Gastrocnemius medialis (tissue), 4 donors: Measurements from ENCODE around the gene FGF2.

Experiments
- CTCF ChIP-seq, 5 experiments: fragments of 450-650 bp in 3 of 5; fragments of 200-600 bp in 2 of 5; sonication (generic) in 2 of 5; IDR thresholded peaks in 4 of 5; conservative IDR thresholded peaks in 1 of 5; 1 replicate in 4 of 5; 2 replicates in 1 of 5; pipeline ENCODE4 v1.5.1; 2016 to 2019; ENCODE audit warnings: antibody characterized with exemption in 5 of 5, mild to moderate bottlenecking in 3 of 5, moderate library complexity in 3 of 5
- POLR2A ChIP-seq, 2 donors: fragments of 450-650 bp; IDR thresholded peaks; one replicate each; pipeline ENCODE4 v1.6.1; 2017; ENCODE audit warnings: antibody characterized with exemption in 2 of 2, mild to moderate bottlenecking in 2 of 2, moderate library complexity in 2 of 2

DNA sequence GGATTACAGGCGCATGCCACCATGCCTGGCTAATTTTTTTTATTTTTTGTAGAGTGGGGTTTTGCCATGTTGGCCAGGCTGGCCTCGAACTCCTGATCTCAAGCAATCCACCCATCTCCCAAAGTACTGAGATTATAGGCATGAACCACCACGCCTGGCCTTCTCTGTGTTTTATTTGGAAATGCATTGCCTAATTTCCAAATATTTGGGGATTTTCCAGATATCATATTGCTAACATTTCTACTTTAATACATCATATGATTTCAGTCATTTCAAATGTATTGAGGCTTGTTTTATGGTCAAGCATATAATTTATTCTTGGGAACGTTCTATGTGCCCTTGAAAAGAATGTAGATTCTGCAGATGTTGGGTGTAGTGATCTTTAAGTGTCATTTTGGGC lies 38.8 kb downstream of the FGF2 start:
- no peak for TF ChIP-seq CTCF (IDR thresholded peaks at IDR 0.05 in 4 of 5, conservative IDR thresholded peaks at IDR 0.05 in 1 of 5)
- no peak for TF ChIP-seq POLR2A (IDR thresholded peaks at IDR 0.05)
